GM15510 (cell line): ENCODE results near the gene ARID3B.

Experiments used
- POLR2A ChIP-seq: IDR thresholded peaks from 3 replicates; pipeline ENCODE4 v1.6.1; 2011; ENCODE audit warnings: borderline replicate concordance; ENCODE audit not compliant: insufficient read length; ENCODE audit errors: extremely low read depth

Gene ARID3B

DNA sequence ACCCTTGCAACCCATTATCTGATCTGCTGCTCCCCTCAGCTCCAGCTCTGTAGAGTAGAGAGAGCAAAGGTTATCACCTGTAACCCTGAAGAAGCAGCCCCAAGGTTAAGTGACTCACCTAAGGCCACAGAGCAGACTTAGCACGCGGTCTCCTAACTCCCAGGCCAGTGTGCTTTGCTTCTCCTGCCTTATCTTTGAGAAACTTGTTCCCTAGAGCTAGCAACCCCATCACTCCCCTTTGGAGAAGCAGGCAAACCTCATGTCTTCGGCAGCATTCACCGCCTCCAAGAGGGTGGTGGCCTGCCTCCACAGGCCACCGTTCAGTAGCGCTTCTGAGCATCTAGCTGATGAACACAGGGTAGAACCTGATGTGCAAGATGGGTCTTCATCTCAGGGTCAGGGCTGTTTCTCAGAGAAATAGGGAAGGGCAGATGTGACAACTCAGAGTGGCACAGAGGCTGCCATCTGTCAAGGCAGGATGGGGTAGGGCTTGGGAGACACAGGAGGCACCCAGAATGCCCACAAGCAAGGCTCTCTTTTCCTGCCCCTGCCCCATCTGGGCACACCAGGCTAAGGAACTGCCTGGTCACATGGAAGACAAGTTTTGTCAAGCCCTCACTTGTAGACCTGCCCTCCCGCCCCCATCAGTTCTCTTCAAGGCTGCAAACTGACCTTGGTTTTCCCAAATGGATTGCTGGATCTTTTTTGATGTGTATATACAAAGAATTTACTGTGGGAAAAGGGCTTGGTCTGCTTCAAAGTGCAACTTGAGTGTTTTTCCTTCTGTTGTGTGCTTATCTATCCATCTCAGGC, 39.7 kb downstream of the ARID3B start:
- no peak for TF ChIP-seq POLR2A

DNA sequence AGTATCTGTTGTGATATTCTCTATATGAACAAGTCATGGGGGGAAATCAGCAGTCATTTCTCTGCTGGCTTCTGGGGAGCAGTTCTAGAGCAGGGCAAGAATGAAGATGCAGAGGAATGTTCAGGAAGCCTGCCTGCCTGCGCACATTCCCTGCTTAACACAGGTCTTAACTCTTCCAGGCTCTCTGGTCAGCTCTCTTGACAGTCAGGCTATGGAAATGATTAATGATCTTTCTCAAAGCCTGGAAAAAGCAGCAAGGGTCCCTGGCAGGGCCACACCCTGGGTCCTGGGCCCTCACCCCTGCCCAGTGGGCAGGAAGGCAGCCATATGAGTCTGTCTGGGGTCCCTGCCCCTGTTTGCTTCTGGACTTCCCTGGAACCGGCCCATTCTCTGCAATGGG, 43.2 kb downstream of the ARID3B start:
- no peak for TF ChIP-seq POLR2A

DNA sequence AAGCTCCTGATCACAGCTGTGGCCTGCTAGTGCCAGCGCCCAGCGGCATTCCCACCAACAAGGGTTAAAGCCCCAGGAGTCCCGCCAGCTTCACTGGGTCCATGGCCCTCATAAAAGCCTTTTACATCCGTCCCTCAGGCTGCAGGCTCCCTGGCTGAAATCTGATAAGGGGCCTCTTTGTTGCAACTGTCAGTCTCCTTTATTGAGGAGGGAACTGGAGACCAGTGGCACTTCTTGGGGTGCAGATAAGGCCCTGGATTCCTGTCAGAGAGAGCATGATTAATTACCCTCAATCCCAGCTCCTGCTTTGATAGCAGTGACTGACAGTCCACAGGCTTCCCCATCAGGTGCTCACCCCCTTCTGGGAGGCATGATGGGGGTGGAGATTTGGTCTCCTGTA, 43.8 kb downstream of the ARID3B start:
- no peak for TF ChIP-seq POLR2A

DNA sequence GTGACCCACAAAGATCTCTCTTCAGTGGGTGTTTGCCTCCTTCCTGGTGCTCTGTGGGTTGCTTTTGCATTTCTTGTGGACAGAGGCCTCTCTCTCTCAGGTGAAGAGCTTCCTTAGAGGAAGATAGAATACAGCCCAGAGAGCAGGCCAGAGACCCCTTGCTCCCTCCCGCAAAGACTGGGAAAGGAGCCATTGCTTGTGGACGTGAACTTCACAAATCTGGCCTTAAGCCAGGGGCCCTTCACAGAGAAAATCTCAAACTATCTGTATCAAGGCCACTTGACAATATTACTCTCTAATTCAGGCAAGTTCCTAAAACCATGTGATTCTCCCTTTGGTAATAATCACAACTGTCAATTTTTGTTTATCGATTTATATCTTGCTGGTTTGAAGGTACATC, 44.2 kb downstream of the ARID3B start:
- TF ChIP-seq POLR2A = no peak

DNA sequence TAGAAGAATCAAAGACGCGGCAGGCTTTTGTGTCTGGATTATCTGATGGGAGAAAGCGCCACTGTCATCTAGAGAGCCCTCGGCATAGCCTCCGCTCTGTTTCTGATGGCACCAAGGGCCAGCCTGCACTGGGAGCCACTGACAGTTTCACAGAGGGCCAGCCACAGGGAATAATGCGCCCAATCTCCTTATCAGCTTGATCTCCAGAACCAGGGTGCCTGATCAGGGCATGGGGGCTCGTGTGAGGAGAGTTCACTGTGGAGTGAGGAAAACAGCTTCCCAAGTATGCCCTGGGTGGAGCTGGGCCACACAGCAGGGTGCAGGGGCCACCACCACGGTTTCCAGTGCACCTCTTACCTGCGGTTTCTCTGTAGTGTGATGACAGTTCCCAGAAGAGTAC, 44.8 kb downstream of the ARID3B start:
- TF ChIP-seq POLR2A = no peak

DNA sequence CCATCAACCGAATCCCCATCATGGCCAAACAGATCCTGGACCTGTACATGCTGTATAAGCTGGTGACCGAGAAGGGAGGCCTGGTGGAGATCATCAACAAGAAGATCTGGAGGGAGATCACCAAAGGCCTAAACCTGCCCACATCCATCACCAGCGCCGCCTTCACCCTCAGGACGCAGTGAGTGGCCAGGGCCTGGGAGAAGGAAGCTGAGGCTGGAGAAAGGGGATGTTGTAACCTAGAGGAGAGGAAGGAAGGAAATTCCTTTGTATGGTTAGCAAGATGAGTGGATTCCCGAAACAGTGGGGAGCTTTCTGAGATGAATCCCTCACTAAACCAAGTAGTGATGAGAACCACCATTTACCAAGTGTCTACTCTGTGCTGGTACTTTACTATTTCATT, 48.8 kb downstream of the ARID3B start:
- no peak for TF ChIP-seq POLR2A

DNA sequence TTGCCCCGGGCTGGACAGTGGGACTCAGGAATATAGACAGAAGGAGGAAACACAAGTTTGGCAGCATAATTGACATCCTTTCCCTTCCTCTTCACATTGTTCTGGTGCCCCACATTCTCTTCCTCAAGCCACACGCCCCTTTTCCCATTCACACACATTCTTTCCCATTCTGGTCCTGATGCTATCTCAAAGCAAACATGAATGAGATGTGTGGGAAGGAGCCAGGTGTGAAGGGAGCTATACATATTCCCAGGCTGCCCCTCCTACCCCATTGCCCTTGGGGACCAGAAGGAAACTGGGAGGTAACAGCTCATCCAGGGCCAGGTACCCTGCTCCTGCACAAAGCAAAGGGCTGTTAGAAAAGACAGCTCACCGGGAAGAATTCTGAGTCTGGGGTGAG, 51.2 kb downstream of the ARID3B start:
- no peak for TF ChIP-seq POLR2A

DNA sequence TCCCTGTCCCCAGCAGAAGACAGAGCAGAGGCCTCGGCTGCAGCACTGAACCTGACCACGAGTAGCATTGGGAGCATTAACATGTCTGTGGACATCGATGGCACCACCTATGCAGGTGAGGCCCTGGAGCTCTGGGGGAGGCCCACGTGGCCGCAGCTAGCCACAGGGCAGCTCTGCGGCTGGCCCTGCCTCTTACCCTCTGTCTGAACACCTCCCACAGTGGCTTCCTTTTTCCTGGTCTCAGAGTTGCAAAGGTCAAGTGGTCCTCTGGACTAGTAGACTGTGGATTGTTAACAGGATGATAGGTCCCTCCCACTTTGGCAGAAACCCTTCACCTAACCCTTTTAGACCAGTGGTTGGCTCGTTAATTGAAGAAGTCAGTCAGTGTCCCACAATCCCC, 52.1 kb downstream of the ARID3B start:
- no peak for TF ChIP-seq POLR2A

DNA sequence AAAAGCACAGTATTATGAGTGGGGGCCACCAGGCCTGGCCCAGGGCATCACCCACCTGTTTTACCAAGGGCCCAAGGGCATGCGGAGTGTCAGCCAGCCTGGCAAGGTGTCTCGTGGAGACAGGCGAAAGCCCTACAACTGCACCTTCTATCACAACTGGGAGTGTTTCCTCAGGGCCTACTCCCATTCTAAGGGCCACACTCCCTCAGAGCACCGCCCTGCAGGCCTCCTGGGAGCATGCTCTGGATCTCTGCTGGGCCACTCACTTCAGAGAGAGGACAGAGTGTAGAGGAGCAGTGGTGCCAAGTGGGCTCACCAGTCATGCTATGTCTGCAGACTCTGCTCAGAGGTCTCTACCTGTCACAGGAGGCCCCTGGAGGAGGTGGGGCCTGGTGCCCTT, 53.4 kb downstream of the ARID3B start:
- no peak for TF ChIP-seq POLR2A

DNA sequence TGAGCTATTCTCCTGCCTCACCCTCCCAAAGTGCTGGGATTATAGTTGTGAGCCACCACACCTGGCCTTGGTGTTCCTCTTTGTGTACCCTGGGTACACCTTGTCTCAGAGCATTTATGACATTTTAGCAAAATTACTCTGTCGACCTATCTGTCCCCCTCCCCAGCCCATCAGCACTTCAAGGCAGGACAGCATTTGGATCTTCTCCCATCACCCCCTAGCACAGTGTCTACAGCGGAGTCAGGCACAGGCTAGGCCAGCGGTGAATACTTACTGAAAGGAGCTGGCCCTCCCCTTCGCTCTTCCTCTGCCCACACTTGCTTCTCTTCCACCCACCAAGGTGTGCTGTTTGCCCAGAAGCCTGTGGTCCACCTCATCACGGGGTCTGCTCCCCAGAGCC, 54.3 kb downstream of the ARID3B start:
- no peak for TF ChIP-seq POLR2A

DNA sequence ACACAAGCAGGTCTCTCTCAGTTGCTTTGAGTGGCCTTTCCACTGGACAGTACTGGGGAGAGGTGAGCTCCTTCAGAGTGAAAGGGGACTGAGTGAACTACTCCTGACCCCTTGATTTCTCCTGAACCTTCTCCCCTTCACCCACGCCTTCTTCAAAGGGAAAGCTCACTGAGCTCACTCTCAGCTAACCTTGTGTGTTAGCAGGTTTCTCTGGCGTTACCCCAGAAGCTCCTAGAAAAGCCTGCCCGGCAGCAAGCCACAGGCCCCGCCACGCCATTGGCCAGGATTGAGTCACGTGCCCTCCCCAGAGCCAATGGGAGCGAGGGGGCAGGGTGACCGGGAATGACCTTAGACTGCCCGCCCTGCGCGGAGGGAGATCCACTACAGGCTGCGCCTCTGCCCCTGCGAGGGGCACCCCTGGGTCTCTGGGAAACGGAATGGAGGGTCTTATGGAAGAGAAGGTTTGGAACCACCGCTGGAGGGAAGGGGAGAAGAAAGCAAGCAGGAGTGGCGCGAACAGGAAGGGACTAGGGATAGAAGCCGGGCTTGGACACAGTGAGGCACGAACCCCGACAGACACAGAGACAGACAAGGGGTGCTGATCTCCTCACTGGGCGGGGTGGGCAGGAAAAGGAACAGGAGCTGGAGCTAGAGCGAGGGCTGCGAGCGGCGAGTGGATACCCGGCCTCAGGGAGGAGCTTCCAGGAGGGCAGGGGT, 57.3 kb downstream of the ARID3B start:
- peak; percentile 67 for TF ChIP-seq POLR2A

DNA sequence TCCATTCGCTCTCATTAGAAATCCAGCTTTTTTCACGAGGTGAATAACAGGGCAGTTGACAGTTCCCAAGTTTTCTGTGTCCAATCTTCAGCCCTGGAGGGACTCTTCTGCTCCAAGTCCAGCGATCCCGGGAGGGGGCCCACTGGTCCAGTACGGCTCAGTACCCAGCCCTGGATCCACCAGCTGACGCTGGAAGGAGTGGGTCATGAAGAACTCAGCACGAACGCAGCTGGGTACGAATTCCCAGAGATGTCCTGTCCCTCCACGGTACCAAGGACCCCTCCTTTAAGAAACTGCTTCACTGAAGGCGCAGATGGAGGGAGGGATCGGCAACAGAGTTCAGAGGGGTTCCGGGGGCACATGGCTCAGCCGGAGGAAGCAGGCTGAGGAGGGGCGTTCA, 58.1 kb downstream of the ARID3B start:
- no peak for TF ChIP-seq POLR2A

DNA sequence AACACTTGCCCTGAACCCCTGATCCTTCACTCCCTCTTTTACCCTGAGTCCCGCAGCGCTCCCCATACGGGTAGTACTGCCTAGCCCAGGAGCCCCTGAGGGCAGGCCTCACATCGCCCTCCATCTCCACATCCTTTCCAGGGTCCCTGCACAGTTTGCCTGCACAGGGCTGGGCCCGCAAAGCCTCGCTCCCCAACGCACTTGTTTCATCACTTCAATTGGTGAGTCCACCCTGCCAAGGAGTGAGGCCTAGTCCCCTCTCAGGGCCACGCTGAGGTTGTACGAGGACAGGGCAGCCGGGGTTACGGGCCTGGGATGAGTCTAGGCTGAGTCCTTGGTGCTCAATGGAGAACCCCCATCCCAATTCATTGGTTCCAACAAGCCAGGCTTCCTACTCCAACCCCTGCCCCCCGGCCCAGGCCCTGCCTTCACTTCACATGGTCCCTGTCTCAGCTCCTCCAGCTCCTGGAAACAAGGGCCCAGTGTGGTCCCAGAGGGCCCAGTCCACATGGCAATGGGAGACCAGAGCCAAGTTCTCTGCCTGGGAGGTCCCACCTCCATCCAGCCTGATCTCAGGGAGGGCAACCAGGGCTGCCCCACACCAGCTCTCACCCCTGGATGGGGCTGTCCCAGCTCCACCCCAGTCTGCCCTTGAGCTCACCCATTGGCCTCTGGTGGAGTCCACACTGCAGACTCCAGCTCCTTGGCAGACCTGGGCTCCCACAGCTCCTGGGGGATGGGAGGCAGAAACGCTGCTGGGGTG, 62.2 kb downstream of the ARID3B start:
- no peak for TF ChIP-seq POLR2A

DNA sequence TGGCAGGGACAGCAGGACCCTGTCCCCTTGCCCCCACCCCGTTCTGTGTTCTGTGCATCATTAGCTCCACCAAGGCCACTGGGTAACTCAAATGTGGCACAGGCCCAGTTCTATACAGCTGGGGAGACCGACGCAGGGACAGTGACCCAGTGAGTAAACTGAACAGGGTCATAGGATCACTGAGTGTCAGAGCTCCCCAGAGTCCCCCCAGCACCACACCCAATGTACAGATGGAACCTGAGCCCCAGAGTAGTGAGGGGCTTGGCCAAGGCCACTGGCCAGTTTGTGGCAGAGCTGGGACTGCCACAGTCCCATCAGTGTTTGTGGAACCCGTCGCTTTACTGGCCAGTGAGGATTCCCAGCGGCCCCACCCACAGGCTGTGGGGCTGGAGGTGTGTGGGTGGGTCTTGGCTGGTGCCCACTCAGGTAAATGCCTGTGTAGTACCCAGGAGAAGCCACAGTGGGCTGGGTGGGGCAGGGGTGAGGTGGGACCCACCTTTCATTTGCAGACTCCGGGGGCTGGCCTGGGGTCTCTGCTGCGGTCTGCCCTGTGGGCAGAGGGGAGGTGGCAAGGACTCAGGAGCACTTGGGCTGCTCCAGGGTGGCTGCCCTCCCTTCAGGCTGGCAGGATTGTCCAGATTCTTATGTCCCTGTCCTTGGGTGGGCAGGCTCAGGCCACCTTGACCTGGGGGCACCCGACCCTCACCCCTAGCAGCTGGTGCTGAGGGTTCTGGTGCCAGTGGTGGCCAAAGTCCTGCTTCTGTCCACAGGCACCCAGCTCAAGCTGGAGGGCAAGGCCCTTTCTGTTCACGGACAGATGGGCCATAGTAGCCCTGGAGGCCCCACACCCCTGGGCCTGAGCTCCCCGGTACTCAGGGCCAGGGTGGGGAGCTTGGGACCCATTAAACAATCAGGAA, 63.0 kb downstream of the ARID3B start:
- TF ChIP-seq POLR2A = no peak

DNA sequence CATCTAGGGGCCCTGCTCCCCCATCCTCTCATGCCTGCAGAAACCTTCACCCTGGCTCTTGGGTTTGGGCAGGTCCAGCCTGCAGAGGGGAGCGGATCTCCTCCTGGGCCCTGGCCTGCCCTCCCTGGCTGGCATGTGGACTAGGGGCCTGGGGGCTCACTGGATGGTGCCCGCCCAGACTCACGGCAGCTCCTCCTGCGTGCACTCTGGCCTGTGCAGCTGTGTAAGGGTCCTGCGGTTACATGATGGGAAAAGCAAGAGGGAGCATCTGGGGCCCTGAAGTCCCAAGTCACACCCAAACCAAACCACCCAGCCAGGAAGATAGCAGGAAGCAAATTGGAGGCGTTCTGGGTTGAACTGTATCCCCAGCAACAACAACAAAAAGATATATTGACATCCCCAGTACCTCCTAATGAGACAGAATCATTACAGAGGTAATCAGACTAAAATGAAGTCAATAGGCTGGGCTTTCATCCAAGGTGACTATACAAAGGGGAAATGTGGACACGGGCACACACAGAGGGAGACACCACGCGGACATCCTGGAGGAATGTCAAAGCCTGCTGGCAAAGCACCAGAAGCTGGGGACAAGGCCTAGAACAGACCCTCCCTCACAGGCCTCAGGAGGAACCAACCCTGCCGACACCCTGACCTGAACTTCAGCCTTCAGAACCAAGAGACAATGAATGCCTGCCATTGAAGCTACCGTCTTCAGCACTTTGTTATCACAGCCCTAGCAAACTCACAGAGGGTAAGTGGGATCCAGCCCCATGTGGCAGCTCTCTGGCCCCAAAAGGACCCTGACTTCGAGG, 64.2 kb downstream of the ARID3B start:
- TF ChIP-seq POLR2A = no peak

DNA sequence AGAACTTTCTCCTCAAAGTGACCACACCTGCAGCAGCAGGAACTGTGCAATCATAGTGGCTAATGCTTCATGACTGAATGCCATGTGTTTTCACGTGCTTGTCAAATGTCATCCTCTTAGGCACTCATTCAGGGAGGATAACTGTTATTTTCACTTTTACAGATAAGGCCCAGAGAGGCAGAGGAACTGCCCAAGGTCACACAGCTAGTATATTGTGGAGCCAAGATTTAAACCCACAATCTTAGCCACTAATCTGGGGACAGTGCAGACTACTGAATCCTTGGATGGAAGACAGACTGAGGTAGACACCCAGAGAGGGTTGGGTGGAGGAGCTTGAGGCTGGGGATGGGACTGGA, 64.8 kb downstream of the ARID3B start:
- no peak for TF ChIP-seq POLR2A
